Measurements from ENCODE around the gene RAP1GAP. TPM values are rescaled to one million over a fixed set of nuclear protein-coding genes. Genes with fewer than 3 reads are reported as not detected.

RAP1GAP gene
- under 1 TPM in 2 of 4 donors, not detected in 2; 0.46 to 0.75 TPM for total RNA-seq

GRCh38 chr1:21669258-21670058, at the start of gene RAP1GAP:
TSS of gene RAP1GAP (minus strand) at chr1:21669357. CDS start at chr1:21620032, 49,325 bp downstream.
- Histone ChIP-seq H3K27me3 (peaks cover 52 to 65% (median 61%) of the 10 kb centered on the region in 3 donors), H3K36me3 (no peaks in the 10 kb centered on the region), H3K27ac (no peak within 1 kb of the TSS), H3K4me1 (peaks cover 24 to 31% of the 10 kb centered on the region in 2 donors), H3K4me3 (peak within 1 kb of the TSS; percentile 1 to 32 (median 14)), H3K9me3 (no peaks in the 10 kb centered on the region)
- intact Hi-C loops (cut with DNase I; ENCODE audit: low total_unique reads) (no loop called here), in situ Hi-C loops (cut with MboI; ENCODE audit: low sequenced_read_pairs in 4 of 4) (loop anchor here in 1 of 4 donors (25.0 kb wide), 1 partner anchor 432 kb away; no protein-coding TSS in a partner anchor)
- no peak for ATAC-seq
- no peak for DNase-seq
- TF ChIP-seq POLR2A (IDR thresholded peaks at IDR 0.05): no peak
- TF ChIP-seq, protein P1, sequence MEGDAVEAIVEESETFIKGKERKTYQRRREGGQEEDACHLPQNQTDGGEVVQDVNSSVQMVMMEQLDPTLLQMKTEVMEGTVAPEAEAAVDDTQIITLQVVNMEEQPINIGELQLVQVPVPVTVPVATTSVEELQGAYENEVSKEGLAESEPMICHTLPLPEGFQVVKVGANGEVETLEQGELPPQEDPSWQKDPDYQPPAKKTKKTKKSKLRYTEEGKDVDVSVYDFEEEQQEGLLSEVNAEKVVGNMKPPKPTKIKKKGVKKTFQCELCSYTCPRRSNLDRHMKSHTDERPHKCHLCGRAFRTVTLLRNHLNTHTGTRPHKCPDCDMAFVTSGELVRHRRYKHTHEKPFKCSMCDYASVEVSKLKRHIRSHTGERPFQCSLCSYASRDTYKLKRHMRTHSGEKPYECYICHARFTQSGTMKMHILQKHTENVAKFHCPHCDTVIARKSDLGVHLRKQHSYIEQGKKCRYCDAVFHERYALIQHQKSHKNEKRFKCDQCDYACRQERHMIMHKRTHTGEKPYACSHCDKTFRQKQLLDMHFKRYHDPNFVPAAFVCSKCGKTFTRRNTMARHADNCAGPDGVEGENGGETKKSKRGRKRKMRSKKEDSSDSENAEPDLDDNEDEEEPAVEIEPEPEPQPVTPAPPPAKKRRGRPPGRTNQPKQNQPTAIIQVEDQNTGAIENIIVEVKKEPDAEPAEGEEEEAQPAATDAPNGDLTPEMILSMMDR (IDR thresholded peaks at IDR 0.05 in 4 of 5, conservative IDR thresholded peaks at IDR 0.05 in 1 of 5): no peak

DNA sequence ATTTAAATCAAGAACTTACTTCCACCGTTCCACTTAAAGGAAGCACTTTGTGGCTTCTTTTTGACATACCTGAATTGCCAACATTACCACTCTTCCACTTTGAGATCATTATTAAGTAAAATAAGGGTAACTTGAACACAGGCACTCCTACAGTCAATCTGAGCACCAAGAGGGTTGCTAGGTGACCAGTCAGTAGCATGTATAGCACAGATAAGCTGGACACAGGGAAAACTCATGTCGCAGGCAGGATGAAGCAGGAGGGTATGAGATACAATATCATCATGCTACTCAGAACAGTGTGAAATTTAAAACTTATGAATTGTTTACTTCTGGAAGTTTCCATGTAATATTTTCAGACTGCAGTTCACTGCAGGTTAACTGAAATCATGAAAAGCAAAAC, 47.0 kb upstream of the RAP1GAP start:
- in situ Hi-C loops (cut with MboI; ENCODE audit: low sequenced_read_pairs in 4 of 4) (no loop called here), intact Hi-C loops (cut with DNase I; ENCODE audit: low total_unique reads) (no loop called here)
- Histone ChIP-seq H3K4me3 (no peak overlapping the region), H3K9me3 (no peaks in the 10 kb centered on the region), H3K27me3 (no peaks in the 10 kb centered on the region), H3K4me1 (no peaks in the 10 kb centered on the region), H3K36me3 (peaks cover 0 to 94% of the 10 kb centered on the region in 2 donors), H3K27ac (no peak overlapping the region)
- TF ChIP-seq, protein P1 (IDR thresholded peaks at IDR 0.05 in 4 of 5, conservative IDR thresholded peaks at IDR 0.05 in 1 of 5): no peak
- no peak for TF ChIP-seq POLR2A (IDR thresholded peaks at IDR 0.05)
- ATAC-seq (no peak), DNase-seq (no peak)

GRCh38 chr1:21707891-21708290, 38.7 kb upstream of the RAP1GAP start:
- no peak for ATAC-seq
- Histone ChIP-seq H3K4me3 (no peak overlapping the region), H3K4me1 (no peaks in the 10 kb centered on the region), H3K36me3 (peaks cover 0 to 43% of the 10 kb centered on the region in 2 donors), H3K9me3 (no peaks in the 10 kb centered on the region), H3K27me3 (no peaks in the 10 kb centered on the region), H3K27ac (no peak overlapping the region)
- in situ Hi-C loops (cut with MboI; ENCODE audit: low sequenced_read_pairs in 4 of 4): no loop called here
- intact Hi-C loops (cut with DNase I; ENCODE audit: low total_unique reads): no loop called here
- DNase-seq: no peak
- TF ChIP-seq, protein P1 (IDR thresholded peaks at IDR 0.05 in 4 of 5, conservative IDR thresholded peaks at IDR 0.05 in 1 of 5): no peak
- no peak for TF ChIP-seq POLR2A (IDR thresholded peaks at IDR 0.05)

GRCh38 chr1:21707086-21707840, 38.1 kb upstream of the RAP1GAP start:
- no peak for TF ChIP-seq POLR2A (IDR thresholded peaks at IDR 0.05)
- TF ChIP-seq, protein P1 (IDR thresholded peaks at IDR 0.05 in 4 of 5, conservative IDR thresholded peaks at IDR 0.05 in 1 of 5): no peak
- H3K4me1 ChIP-seq: no peaks in the 10 kb centered on the region
- intact Hi-C loops (cut with DNase I; ENCODE audit: low total_unique reads): no loop called here
- H3K27me3 ChIP-seq: no peaks in the 10 kb centered on the region
- no peak overlapping the region for H3K27ac ChIP-seq
- no peaks in the 10 kb centered on the region for H3K9me3 ChIP-seq
- in situ Hi-C loops (cut with MboI; ENCODE audit: low sequenced_read_pairs in 4 of 4): no loop called here
- ATAC-seq: no peak
- peaks cover 0 to 45% of the 10 kb centered on the region in 2 donors for H3K36me3 ChIP-seq
- DNase-seq: no peak
- H3K4me3 ChIP-seq: no peak overlapping the region

Data from gastrocnemius medialis (tissue), 4 donors.